HepG2 (cell line): ENCODE measurements around the gene SPIRE1. TPM values are rescaled to one million over a fixed set of nuclear protein-coding genes. Genes with fewer than 3 reads are reported as not detected.

ENCODE experiments used
- ATAC-seq: fragments of 200-7000 bp; cut with Tn5 transposase; 3 replicates; pipeline ENCODE4 v1.9.1; 2020; ENCODE audit warnings: mild to moderate bottlenecking, moderate library complexity
- BruUV-seq: library from RNA; stranded (reverse); fragments of 400-500 nt; replicated peaks from 2 replicates; lab custom pipeline; 2021; lab: Mats Ljungman, UMichigan
- CTCF ChIA-PET: fragments of 300-600 bp; formaldehyde crosslinking; extraction: SDS; loops from one replicate; lab custom pipeline; 2021; ENCODE audit warnings: low total read pairs, inconsistent platforms, low intra/inter-chr PET ratio; lab: Yijun Ruan, JAX
- POLR2A ChIA-PET: fragments of 350-600 bp; sonication (Branson Sonifier 250); formaldehyde crosslinking; loops from one replicate; lab custom pipeline; 2020; ENCODE audit warnings: antibody characterized with exemption, inconsistent platforms; lab: Yijun Ruan, JAX
- DNase-seq: peaks from one replicate; pipeline ENCODE4 v3.0.0-alpha.2; 2015; ENCODE audit warnings: low spot score
- FAIRE-seq: peaks from 3 replicates; lab custom pipeline; 2011; peaks lifted over from hg19 to GRCh38; lab: Jason Lieb, UNC
- H2AFZ ChIP-seq: one replicate; pipeline ENCODE4 v1.6.1; 2011; ENCODE audit warnings: low read length, inconsistent platforms
- H3K27ac ChIP-seq: fragments of 300-600 bp; 3 replicates; pipeline ENCODE4 v1.8.0; 2011; ENCODE audit warnings: mixed run types, mild to moderate bottlenecking, mixed read lengths, low read length, inconsistent platforms; ENCODE audit not compliant: insufficient read depth; ENCODE audit errors: extremely low read length
- H3K27me3 ChIP-seq, 2 experiments: fragments of 200-600 bp in 1 of 2; 2 replicates in 1 of 2; 3 replicates in 1 of 2; pipeline versions ENCODE4 v1.6.0 to v1.8.0; 2011; ENCODE audit warnings: low read length in 2 of 2, mild to moderate bottlenecking in 2 of 2, moderate library complexity in 2 of 2, inconsistent platforms in 1 of 2; ENCODE audit not compliant: insufficient read depth in 2 of 2, control insufficient read depth in 1 of 2
- H3K36me3 ChIP-seq, 2 experiments: fragments of 200-600 bp in 1 of 2; replicated peaks in 1 of 2; 2 replicates in 1 of 2; 3 replicates in 1 of 2; pipeline versions ENCODE4 v1.5.1 to v1.8.0; 2011; ENCODE audit warnings: low read length in 2 of 2, inconsistent platforms in 1 of 2; ENCODE audit not compliant: insufficient read depth in 2 of 2, control insufficient read depth in 1 of 2
- H3K4me1 ChIP-seq: 2 replicates; pipeline ENCODE4 v1.5.1; 2012; ENCODE audit warnings: low read length, inconsistent platforms; ENCODE audit not compliant: insufficient read depth
- H3K4me2 ChIP-seq: 2 replicates; pipeline ENCODE4 v1.6.0; 2011; ENCODE audit warnings: low read depth, low read length, inconsistent platforms
- H3K4me3 ChIP-seq, 3 experiments: fragments of 200-600 bp in 1 of 3; sonication (generic), shearing (Covaris generic) in 1 of 3; replicated peaks in 1 of 3; 2 replicates each; pipeline ENCODE4 v1.5.1; 2011 to 2016; ENCODE audit warnings: low read length in 3 of 3, inconsistent platforms in 2 of 3, low read depth in 2 of 3, mild to moderate bottlenecking in 2 of 3, control low read depth in 1 of 3, mixed read lengths in 1 of 3; ENCODE audit not compliant: insufficient read depth in 1 of 3
- H3K79me2 ChIP-seq: one replicate; pipeline ENCODE4 v1.6.1; 2011; ENCODE audit warnings: low read length, inconsistent platforms; ENCODE audit not compliant: insufficient read depth
- H3K9ac ChIP-seq: 2 replicates; pipeline ENCODE4 v1.6.0; 2011; ENCODE audit warnings: mild to moderate bottlenecking, low read depth, low read length, inconsistent platforms; ENCODE audit not compliant: insufficient read depth
- H3K9me3 ChIP-seq: 2 replicates; pipeline ENCODE4 v1.5.1; 2012; ENCODE audit warnings: mild to moderate bottlenecking, low read length
- H4K20me1 ChIP-seq: 2 replicates; pipeline ENCODE4 v1.6.0; 2011; ENCODE audit warnings: inconsistent platforms, mild to moderate bottlenecking, low read length, moderate library complexity; ENCODE audit not compliant: insufficient read depth
- ARID5B ChIP-seq: IDR thresholded peaks from 2 replicates; pipeline ENCODE4 v1.4.0; 2020; ENCODE audit warnings: mild to moderate bottlenecking, missing genetic modification reagents
- BCL6 ChIP-seq: IDR thresholded peaks from 2 replicates; pipeline ENCODE4 v1.6.1; 2016; ENCODE audit warnings: missing genetic modification reagents, missing compliant biosample characterization
- CSRNP1 ChIP-seq: sonication (generic); formaldehyde crosslinking; IDR thresholded peaks from 2 replicates; pipeline ENCODE4 v1.8.1; 2023; ENCODE audit warnings: mild to moderate bottlenecking, missing genetic modification reagents
- EP300 ChIP-seq, 3 experiments: sonication (generic) in 1 of 3; formaldehyde crosslinking in 1 of 3; IDR thresholded peaks; 2 replicates each; pipeline versions ENCODE4 v1.5.1 to v1.6.1; 2011 to 2020; ENCODE audit warnings: low read depth in 2 of 3, low read length in 2 of 3, borderline replicate concordance in 1 of 3, improper control_type of control experiment in 1 of 3, mild to moderate bottlenecking in 1 of 3, missing genetic modification reagents in 1 of 3, moderate library complexity in 1 of 3
- EZH2 ChIP-seq: conservative IDR thresholded peaks from 2 replicates; pipeline ENCODE4 v1.6.1; 2012; ENCODE audit warnings: mild to moderate bottlenecking, low read depth, low read length, moderate library complexity
- HDAC6 ChIP-seq: fragments of 200-600 bp; sonication (generic); IDR thresholded peaks from 2 replicates; pipeline ENCODE4 v1.7.0; 2017; ENCODE audit warnings: mild to moderate bottlenecking, antibody characterized with exemption, low read length, low read depth
- MIXL1 ChIP-seq: IDR thresholded peaks from 2 replicates; pipeline ENCODE4 v1.6.1; 2016
- NCOA5 ChIP-seq: sonication (generic); formaldehyde crosslinking; IDR thresholded peaks from 2 replicates; pipeline ENCODE4 v1.4.0; 2020; ENCODE audit warnings: missing genetic modification reagents
- NFE2L2 ChIP-seq: fragments of 150-350 bp; IDR thresholded peaks from 2 replicates; pipeline ENCODE4 v1.6.1; 2014; ENCODE audit warnings: low read length
- PBX3 ChIP-seq: sonication (generic); formaldehyde crosslinking; IDR thresholded peaks from 2 replicates; pipeline ENCODE4 v1.8.1; 2023; ENCODE audit warnings: missing genetic modification reagents, inconsistent platforms, borderline replicate concordance
- RARA ChIP-seq: IDR thresholded peaks from 2 replicates; pipeline ENCODE4 v1.6.1; 2016; ENCODE audit warnings: missing genetic modification reagents, missing compliant biosample characterization
- RBAK ChIP-seq: sonication (generic); formaldehyde crosslinking; IDR thresholded peaks from 2 replicates; pipeline ENCODE4 v1.5.1; 2020; ENCODE audit warnings: mild to moderate bottlenecking, missing genetic modification reagents
- RXRB ChIP-seq: IDR thresholded peaks from 2 replicates; pipeline ENCODE4 v1.6.1; 2016; ENCODE audit warnings: borderline replicate concordance, missing genetic modification reagents, missing compliant biosample characterization
- SOX13 ChIP-seq, 3 experiments: fragments of 450-650 bp in 1 of 3; sonication (generic) in 1 of 3; formaldehyde crosslinking in 1 of 3; IDR thresholded peaks in 2 of 3; conservative IDR thresholded peaks in 1 of 3; 2 replicates each; pipeline versions ENCODE4 v1.5.0 to v1.6.1; 2016 to 2020; ENCODE audit warnings: antibody characterized with exemption in 1 of 3, mild to moderate bottlenecking in 1 of 3, missing compliant biosample characterization in 1 of 3, missing genetic modification reagents in 1 of 3, moderate library complexity in 1 of 3
- TCF7 ChIP-seq: sonication (generic); IDR thresholded peaks from 2 replicates; pipeline ENCODE4 v1.6.1; 2016; ENCODE audit warnings: antibody characterized with exemption, low read depth
- ZBTB25 ChIP-seq: IDR thresholded peaks from 2 replicates; pipeline ENCODE4 v1.6.1; 2018; ENCODE audit warnings: missing genetic modification reagents
- WGBS: methylation state at CpG from one replicate; pipeline ENCODE4 v1.1.6; 2017; ENCODE audit warnings: low lambda C conversion rate; 5-methylcytosine and 5-hydroxymethylcytosine counted together
- in situ Hi-C: cut with HindIII; loops from 2 replicates; pipeline ENCODE4 v1.10.0; 2017; ENCODE audit warnings: low pct_unique_long_range_greater_than_20kb; ENCODE audit not compliant: extremely low pct_ligation_motif_present
- intact Hi-C: fragments of 100-400 bp; cut with micrococcal nuclease; formaldehyde crosslinking; loops from one replicate; pipeline ENCODE4 v1.10.0; 2022; ENCODE audit not compliant: unreplicated experiment
- polyA plus RNA-seq, 8 experiments: library from polyadenylated mRNA; depleted of rRNA in 3 of 8; stranded (reverse) in 7 of 8; unstranded in 1 of 8; fragments of >200 nt; fragmentation: Illumina TruSeq in 4 of 8; extraction: Trizol in 4 of 8; gene quantifications; 2 replicates each; pipeline versions ENCODE4 v1.2.1 to v1.2.3, GENCODE V29; 2011 to 2016; ENCODE audit warnings: low read depth in 4 of 8, missing spikeins in 1 of 8, mixed read lengths in 1 of 8; ENCODE audit not compliant: insufficient read depth in 1 of 8
- total RNA-seq, 5 experiments: library from RNA; depleted of rRNA; stranded (reverse); fragments of >200 nt; fragmentation: Illumina TruSeq; extraction: Trizol; gene quantifications; 2 replicates each; pipeline ENCODE4 v1.2.3, GENCODE V29; 2016; ENCODE audit warnings: low read depth in 1 of 5

SPIRE1 gene
- total and polyA plus RNA-seq, 2 of the 13 experiments (the other 11 are each of a cell fraction or from before 2014, with no cell fraction given), result 9.9 to 21.3 TPM

- Histone ChIP-seq H4K20me1 (no peaks in the 10 kb centered on the region), H2AFZ (no peak overlapping the region), H3K9ac (0 out of 2 replicates have a peak overlapping the region, but pooled peaks have one; percentile 24), H3K27ac (peak overlapping the region; percentile 89), H3K4me1 (peaks cover 45% of the 10 kb centered on the region), H3K36me3 (peaks cover 3 to 20% of the 10 kb centered on the region in 2 experiments; a peak in 4 of 5 replicates), H3K79me2 (peaks cover 62% of the 10 kb centered on the region), H3K27me3 (no peaks in the 10 kb centered on the region; a peak in 2 of 5 replicates), H3K4me2 (peak overlapping the region; percentile 83), H3K4me3 (peak overlapping the region in 1 of 3 experiments; percentile 91; a peak in 1 of 6 replicates), H3K9me3 (no peaks in the 10 kb centered on the region)
- ATAC-seq, result no peak
- no peak for FAIRE-seq
- 48% methylated on average over 2 of the region's 2 CpGs for WGBS
- no TSS peak for BruUV-seq
- ChIA-PET CTCF (no interaction called here), POLR2A (no interaction called here)
- in situ Hi-C loops, result no loop called here
- intact Hi-C loops, result no loop called here
- peak; percentile 13 for DNase-seq
- TF ChIP-seq RARA (CRISPR knock-in tag) (peak; percentile 77), ZBTB25 (CRISPR knock-in tag) (0 out of 2 replicates have a peak, but pooled peaks have one; percentile 23), RBAK (no peak), NCOA5 (CRISPR knock-in tag) (no peak), CSRNP1 (CRISPR knock-in tag) (no peak), EP300 (IDR thresholded peaks at IDR 0.05; ENCODE audit: low read depth in 2 of 2, low read length in 2 of 2) (peak in 1 of 2 experiments; percentile 61; a peak in 1 of 4 replicates), EP300 (CRISPR knock-in tag; IDR thresholded peaks at IDR 0.05; ENCODE audit: borderline replicate concordance) (no peak), BCL6 (peak; percentile 98), TCF7 (peak; percentile 12; the same call in 1 of the 2 replicates), HDAC6 (no peak), MIXL1 (CRISPR knock-in tag) (peak; percentile 70; the same call in 1 of the 2 replicates), EZH2 (no peak), PBX3 (no peak), NFE2L2 (peak; percentile 65), SOX13 (IDR thresholded peaks at IDR 0.05) (no peak), SOX13 (CRISPR knock-in tag; conservative IDR thresholded peaks at IDR 0.05 in 1 of 2, IDR thresholded peaks at IDR 0.05 in 1 of 2) (peak in 1 of 2 experiments; percentile 75; a peak in 2 of 4 replicates), RXRB (CRISPR knock-in tag) (peak; percentile 30; the same call in 1 of the 2 replicates), ARID5B (peak; percentile 61; the same call in 1 of the 2 replicates)
Measured at GRCh38 chr18:12699747-12700146, 41.8 kb upstream of the SPIRE1 start.
